HepG2 (cell line): Measurements from ENCODE around the gene LOXL3. TPM values are rescaled to one million over a fixed set of nuclear protein-coding genes. Genes with fewer than 3 reads are reported as not detected.

Source experiments
- ATRX ChIP-seq: sonication (generic); formaldehyde crosslinking; IDR thresholded peaks from 2 replicates; pipeline ENCODE4 v1.4.0; 2020; ENCODE audit warnings: missing genetic modification reagents, borderline replicate concordance
- FOXC1 ChIP-seq: sonication (generic); formaldehyde crosslinking; IDR thresholded peaks from 2 replicates; pipeline ENCODE4 v1.8.0; 2022; ENCODE audit warnings: mild to moderate bottlenecking, missing genetic modification reagents, borderline replicate concordance
- NPAS2 ChIP-seq: sonication (generic); formaldehyde crosslinking; IDR thresholded peaks from 2 replicates; pipeline ENCODE4 v1.8.0; 2022; ENCODE audit warnings: mild to moderate bottlenecking, missing genetic modification reagents, borderline replicate concordance
- NR0B2 ChIP-seq: sonication (generic); formaldehyde crosslinking; IDR thresholded peaks from 2 replicates; pipeline ENCODE4 v1.4.0; 2020; ENCODE audit warnings: mild to moderate bottlenecking, missing genetic modification reagents
- POGZ ChIP-seq: sonication (generic); formaldehyde crosslinking; IDR thresholded peaks from 2 replicates; pipeline ENCODE4 v1.4.0; 2020; ENCODE audit warnings: mild to moderate bottlenecking, missing genetic modification reagents
- SPEN ChIP-seq: sonication (generic); formaldehyde crosslinking; IDR thresholded peaks from 2 replicates; pipeline ENCODE4 v1.5.1; 2020; ENCODE audit warnings: low read depth, mild to moderate bottlenecking, missing genetic modification reagents
- ZFP90 ChIP-seq: sonication (generic); formaldehyde crosslinking; IDR thresholded peaks from 2 replicates; pipeline ENCODE4 v1.8.0; 2022; ENCODE audit warnings: missing genetic modification reagents, mild to moderate bottlenecking, inconsistent platforms, borderline replicate concordance
- ZNF17 ChIP-seq: sonication (generic); formaldehyde crosslinking; IDR thresholded peaks from 2 replicates; pipeline ENCODE4 v1.5.0; 2020; ENCODE audit warnings: mild to moderate bottlenecking, missing genetic modification reagents
- ZNF230 ChIP-seq: sonication (generic); formaldehyde crosslinking; IDR thresholded peaks from 2 replicates; pipeline ENCODE4 v1.4.0; 2020; ENCODE audit warnings: mild to moderate bottlenecking, missing genetic modification reagents
- ZNF770 ChIP-seq: sonication (generic); formaldehyde crosslinking; IDR thresholded peaks from 2 replicates; pipeline ENCODE4 v1.5.0; 2020; ENCODE audit warnings: mild to moderate bottlenecking, missing genetic modification reagents
- polyA plus RNA-seq, 8 experiments: library from polyadenylated mRNA; depleted of rRNA in 3 of 8; stranded (reverse) in 7 of 8; unstranded in 1 of 8; fragments of >200 nt; fragmentation: Illumina TruSeq in 4 of 8; extraction: Trizol in 4 of 8; gene quantifications; 2 replicates each; pipeline versions ENCODE4 v1.2.1 to v1.2.3, GENCODE V29; 2011 to 2016; ENCODE audit warnings: low read depth in 4 of 8, missing spikeins in 1 of 8, mixed read lengths in 1 of 8; ENCODE audit not compliant: insufficient read depth in 1 of 8
- total RNA-seq, 5 experiments: library from RNA; depleted of rRNA; stranded (reverse); fragments of >200 nt; fragmentation: Illumina TruSeq; extraction: Trizol; gene quantifications; 2 replicates each; pipeline ENCODE4 v1.2.3, GENCODE V29; 2016; ENCODE audit warnings: low read depth in 1 of 5
- TF ChIP-seq, protein P1 (sequence below): sonication (generic); formaldehyde crosslinking; IDR thresholded peaks from 2 replicates; pipeline ENCODE4 v1.5.1; 2020; ENCODE audit warnings: mild to moderate bottlenecking, missing genetic modification reagents, borderline replicate concordance
- TF ChIP-seq, protein P2 (sequence below), 2 experiments: IDR thresholded peaks; 2 replicates each; pipeline ENCODE4 v1.6.1; 2011 to 2012; ENCODE audit warnings: low read length in 2 of 2, borderline replicate concordance in 1 of 2, low read depth in 1 of 2, mild to moderate bottlenecking in 1 of 2, moderate library complexity in 1 of 2
- TF ChIP-seq, protein P3 (sequence below): sonication (generic); formaldehyde crosslinking; IDR thresholded peaks from 2 replicates; pipeline ENCODE4 v1.4.0; 2020; ENCODE audit warnings: missing genetic modification reagents

Gene LOXL3
- total and polyA plus RNA-seq, 2 of the 13 experiments (the other 11 are each of a cell fraction or from before 2014, with no cell fraction given): 0.55 to 6.5 TPM

DNA sequence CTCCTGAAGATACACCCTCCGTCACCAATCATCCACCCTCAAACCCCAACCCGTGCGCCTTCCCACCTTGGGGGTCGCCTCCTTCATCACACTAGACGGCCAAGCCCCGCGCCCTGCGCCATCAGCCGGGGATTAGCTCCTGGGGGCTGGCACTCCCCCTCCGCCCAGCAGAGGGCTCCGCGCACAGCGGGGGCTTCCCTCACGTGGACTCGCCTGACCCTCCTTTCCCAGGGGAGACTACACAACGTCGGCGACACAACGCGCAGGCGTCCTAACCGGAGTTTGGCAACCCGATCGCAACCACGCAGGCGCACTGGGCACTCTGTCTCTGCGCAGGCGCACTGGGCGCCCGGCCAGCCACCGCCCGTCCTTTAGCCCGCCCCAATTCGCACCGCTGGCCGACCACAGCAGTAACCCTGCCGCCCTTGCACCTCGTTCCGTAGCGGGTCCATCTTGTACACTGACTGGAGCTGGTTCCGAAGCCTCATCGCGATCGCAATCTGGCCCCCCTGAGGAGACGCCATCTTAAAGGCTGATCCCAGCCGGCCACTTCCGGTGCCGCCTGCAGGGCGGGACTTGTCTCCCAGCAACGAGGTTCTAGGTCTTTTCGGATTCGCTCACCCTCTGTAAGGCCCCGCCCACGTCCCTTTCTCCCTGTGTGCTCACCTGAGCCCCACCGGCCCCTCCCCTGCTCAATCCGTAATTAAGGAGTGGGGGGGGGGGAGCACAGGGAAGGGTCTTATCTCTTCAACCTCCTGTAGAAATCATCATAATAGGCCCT is 46.4 kb downstream of the LOXL3 start, which contains the start of gene PCGF1 (continued):
- TF ChIP-seq, protein P1, sequence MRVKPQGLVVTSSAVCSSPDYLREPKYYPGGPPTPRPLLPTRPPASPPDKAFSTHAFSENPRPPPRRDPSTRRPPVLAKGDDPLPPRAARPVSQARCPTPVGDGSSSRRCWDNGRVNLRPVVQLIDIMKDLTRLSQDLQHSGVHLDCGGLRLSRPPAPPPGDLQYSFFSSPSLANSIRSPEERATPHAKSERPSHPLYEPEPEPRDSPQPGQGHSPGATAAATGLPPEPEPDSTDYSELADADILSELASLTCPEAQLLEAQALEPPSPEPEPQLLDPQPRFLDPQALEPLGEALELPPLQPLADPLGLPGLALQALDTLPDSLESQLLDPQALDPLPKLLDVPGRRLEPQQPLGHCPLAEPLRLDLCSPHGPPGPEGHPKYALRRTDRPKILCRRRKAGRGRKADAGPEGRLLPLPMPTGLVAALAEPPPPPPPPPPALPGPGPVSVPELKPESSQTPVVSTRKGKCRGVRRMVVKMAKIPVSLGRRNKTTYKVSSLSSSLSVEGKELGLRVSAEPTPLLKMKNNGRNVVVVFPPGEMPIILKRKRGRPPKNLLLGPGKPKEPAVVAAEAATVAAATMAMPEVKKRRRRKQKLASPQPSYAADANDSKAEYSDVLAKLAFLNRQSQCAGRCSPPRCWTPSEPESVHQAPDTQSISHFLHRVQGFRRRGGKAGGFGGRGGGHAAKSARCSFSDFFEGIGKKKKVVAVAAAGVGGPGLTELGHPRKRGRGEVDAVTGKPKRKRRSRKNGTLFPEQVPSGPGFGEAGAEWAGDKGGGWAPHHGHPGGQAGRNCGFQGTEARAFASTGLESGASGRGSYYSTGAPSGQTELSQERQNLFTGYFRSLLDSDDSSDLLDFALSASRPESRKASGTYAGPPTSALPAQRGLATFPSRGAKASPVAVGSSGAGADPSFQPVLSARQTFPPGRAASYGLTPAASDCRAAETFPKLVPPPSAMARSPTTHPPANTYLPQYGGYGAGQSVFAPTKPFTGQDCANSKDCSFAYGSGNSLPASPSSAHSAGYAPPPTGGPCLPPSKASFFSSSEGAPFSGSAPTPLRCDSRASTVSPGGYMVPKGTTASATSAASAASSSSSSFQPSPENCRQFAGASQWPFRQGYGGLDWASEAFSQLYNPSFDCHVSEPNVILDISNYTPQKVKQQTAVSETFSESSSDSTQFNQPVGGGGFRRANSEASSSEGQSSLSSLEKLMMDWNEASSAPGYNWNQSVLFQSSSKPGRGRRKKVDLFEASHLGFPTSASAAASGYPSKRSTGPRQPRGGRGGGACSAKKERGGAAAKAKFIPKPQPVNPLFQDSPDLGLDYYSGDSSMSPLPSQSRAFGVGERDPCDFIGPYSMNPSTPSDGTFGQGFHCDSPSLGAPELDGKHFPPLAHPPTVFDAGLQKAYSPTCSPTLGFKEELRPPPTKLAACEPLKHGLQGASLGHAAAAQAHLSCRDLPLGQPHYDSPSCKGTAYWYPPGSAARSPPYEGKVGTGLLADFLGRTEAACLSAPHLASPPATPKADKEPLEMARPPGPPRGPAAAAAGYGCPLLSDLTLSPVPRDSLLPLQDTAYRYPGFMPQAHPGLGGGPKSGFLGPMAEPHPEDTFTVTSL (CRISPR knock-in tag): 0 out of 2 replicates have a peak, but pooled peaks have one; percentile 39
- TF ChIP-seq ZNF770 (peak; percentile 8), POGZ (peak; percentile 42), FOXC1 (CRISPR knock-in tag) (0 out of 2 replicates have a peak, but pooled peaks have one; percentile 41), NR0B2 (CRISPR knock-in tag) (peak; percentile 85; the same call in 1 of the 2 replicates), SPEN (CRISPR knock-in tag) (peak; percentile 93), ZNF17 (CRISPR knock-in tag) (no peak), NPAS2 (peak; percentile 89; the same call in 1 of the 2 replicates), ZNF230 (CRISPR knock-in tag) (peak; percentile 93; the same call in 1 of the 2 replicates), ATRX (no peak), ZFP90 (CRISPR knock-in tag) (peak; percentile 97)
- TF ChIP-seq, protein P2, sequence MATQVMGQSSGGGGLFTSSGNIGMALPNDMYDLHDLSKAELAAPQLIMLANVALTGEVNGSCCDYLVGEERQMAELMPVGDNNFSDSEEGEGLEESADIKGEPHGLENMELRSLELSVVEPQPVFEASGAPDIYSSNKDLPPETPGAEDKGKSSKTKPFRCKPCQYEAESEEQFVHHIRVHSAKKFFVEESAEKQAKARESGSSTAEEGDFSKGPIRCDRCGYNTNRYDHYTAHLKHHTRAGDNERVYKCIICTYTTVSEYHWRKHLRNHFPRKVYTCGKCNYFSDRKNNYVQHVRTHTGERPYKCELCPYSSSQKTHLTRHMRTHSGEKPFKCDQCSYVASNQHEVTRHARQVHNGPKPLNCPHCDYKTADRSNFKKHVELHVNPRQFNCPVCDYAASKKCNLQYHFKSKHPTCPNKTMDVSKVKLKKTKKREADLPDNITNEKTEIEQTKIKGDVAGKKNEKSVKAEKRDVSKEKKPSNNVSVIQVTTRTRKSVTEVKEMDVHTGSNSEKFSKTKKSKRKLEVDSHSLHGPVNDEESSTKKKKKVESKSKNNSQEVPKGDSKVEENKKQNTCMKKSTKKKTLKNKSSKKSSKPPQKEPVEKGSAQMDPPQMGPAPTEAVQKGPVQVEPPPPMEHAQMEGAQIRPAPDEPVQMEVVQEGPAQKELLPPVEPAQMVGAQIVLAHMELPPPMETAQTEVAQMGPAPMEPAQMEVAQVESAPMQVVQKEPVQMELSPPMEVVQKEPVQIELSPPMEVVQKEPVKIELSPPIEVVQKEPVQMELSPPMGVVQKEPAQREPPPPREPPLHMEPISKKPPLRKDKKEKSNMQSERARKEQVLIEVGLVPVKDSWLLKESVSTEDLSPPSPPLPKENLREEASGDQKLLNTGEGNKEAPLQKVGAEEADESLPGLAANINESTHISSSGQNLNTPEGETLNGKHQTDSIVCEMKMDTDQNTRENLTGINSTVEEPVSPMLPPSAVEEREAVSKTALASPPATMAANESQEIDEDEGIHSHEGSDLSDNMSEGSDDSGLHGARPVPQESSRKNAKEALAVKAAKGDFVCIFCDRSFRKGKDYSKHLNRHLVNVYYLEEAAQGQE (IDR thresholded peaks at IDR 0.05; ENCODE audit: borderline replicate concordance in 1 of 2, low read depth in 1 of 2, low read length in 2 of 2): peak in 1 of 2 experiments; percentile 28; a peak in 1 of 4 replicates
- TF ChIP-seq, protein P3, sequence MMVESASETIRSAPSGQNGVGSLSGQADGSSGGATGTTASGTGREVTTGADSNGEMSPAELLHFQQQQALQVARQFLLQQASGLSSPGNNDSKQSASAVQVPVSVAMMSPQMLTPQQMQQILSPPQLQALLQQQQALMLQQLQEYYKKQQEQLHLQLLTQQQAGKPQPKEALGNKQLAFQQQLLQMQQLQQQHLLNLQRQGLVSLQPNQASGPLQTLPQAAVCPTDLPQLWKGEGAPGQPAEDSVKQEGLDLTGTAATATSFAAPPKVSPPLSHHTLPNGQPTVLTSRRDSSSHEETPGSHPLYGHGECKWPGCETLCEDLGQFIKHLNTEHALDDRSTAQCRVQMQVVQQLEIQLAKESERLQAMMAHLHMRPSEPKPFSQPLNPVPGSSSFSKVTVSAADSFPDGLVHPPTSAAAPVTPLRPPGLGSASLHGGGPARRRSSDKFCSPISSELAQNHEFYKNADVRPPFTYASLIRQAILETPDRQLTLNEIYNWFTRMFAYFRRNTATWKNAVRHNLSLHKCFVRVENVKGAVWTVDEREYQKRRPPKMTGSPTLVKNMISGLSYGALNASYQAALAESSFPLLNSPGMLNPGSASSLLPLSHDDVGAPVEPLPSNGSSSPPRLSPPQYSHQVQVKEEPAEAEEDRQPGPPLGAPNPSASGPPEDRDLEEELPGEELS (CRISPR knock-in tag): peak; percentile 78
